SK-N-SH treated with all-trans-retinoic acid at 6 μM for 48 hours (cell line): Measurements from ENCODE around the gene CPZ.

ENCODE experiments used
- ATAC-seq: fragments of 200-7000 bp; cut with Tn5 transposase; 3 replicates; pipeline ENCODE4 v1.9.1; 2020; ENCODE audit warnings: mild to moderate bottlenecking, moderate library complexity
- ARNTL ChIP-seq: fragments of 450-650 bp; formaldehyde crosslinking; IDR thresholded peaks from 2 replicates; pipeline ENCODE4 v1.5.0; 2020; ENCODE audit warnings: low read depth, mild to moderate bottlenecking, moderate library complexity, borderline replicate concordance
- BACH2 ChIP-seq: fragments of 250-450 bp; sonication (Bioruptor Pico); IDR thresholded peaks from 2 replicates; pipeline ENCODE4 v1.9.0; 2021; ENCODE audit warnings: mild to moderate bottlenecking, borderline replicate concordance
- CSRNP3 ChIP-seq: fragments of 250-450 bp; sonication (Bioruptor Pico); IDR thresholded peaks from 2 replicates; pipeline ENCODE4 v1.5.1; 2021; ENCODE audit warnings: mild to moderate bottlenecking, moderate library complexity
- ESRRG ChIP-seq: fragments of 250-450 bp; sonication (Bioruptor Pico); IDR thresholded peaks from 2 replicates; pipeline ENCODE4 v1.6.1; 2021; ENCODE audit warnings: mild to moderate bottlenecking
- GLIS3 ChIP-seq: fragments of 250-450 bp; sonication (Bioruptor Pico); IDR thresholded peaks from 2 replicates; pipeline ENCODE4 v1.5.0; 2020; ENCODE audit warnings: mild to moderate bottlenecking, moderate library complexity
- ISL1 ChIP-seq: fragments of 250-450 bp; sonication (Bioruptor Pico); IDR thresholded peaks from 2 replicates; pipeline ENCODE4 v2.1.2; 2022; ENCODE audit warnings: mild to moderate bottlenecking, moderate library complexity
- OSR1 ChIP-seq: fragments of 250-450 bp; sonication (Bioruptor Pico); IDR thresholded peaks from 2 replicates; pipeline ENCODE4 v1.8.0; 2022; ENCODE audit warnings: moderate library complexity, mild to moderate bottlenecking, inconsistent platforms
- PATZ1 ChIP-seq: fragments of 250-450 bp; sonication (Bioruptor Pico); IDR thresholded peaks from 2 replicates; pipeline ENCODE4 v1.8.0; 2020; ENCODE audit warnings: mild to moderate bottlenecking, moderate library complexity, borderline replicate concordance
- POU6F1 ChIP-seq: fragments of 250-450 bp; sonication (Bioruptor Pico); IDR thresholded peaks from 2 replicates; pipeline ENCODE4 v1.8.0; 2021; ENCODE audit warnings: low read depth, mild to moderate bottlenecking, moderate library complexity, borderline replicate concordance
- PPARA ChIP-seq: fragments of 250-450 bp; sonication (Bioruptor Pico); IDR thresholded peaks from 2 replicates; pipeline ENCODE4 v1.5.0; 2020; ENCODE audit warnings: mild to moderate bottlenecking, borderline replicate concordance
- RARB ChIP-seq: fragments of 250-450 bp; sonication (Bioruptor Pico); IDR thresholded peaks from 2 replicates; pipeline ENCODE4 v1.8.0; 2021; ENCODE audit warnings: mild to moderate bottlenecking, moderate library complexity
- SNAI2 ChIP-seq: fragments of 250-450 bp; sonication (Bioruptor Pico); IDR thresholded peaks from 2 replicates; pipeline ENCODE4 v1.5.0; 2020; ENCODE audit warnings: mild to moderate bottlenecking, moderate library complexity
- TCF4 ChIP-seq: fragments of 250-450 bp; sonication (Bioruptor Pico); IDR thresholded peaks from 2 replicates; pipeline ENCODE4 v1.8.0; 2021; ENCODE audit warnings: mild to moderate bottlenecking, moderate library complexity, borderline replicate concordance
- TOX ChIP-seq: fragments of 250-450 bp; sonication (Bioruptor Pico); IDR thresholded peaks from 2 replicates; pipeline ENCODE4 v1.8.0; 2021; ENCODE audit warnings: mild to moderate bottlenecking, moderate library complexity, borderline replicate concordance
- ZC3H10 ChIP-seq: fragments of 250-450 bp; sonication (Bioruptor Pico); IDR thresholded peaks from 2 replicates; pipeline ENCODE4 v1.5.1; 2021; ENCODE audit warnings: mild to moderate bottlenecking, moderate library complexity
- ZFP3 ChIP-seq: fragments of 250-450 bp; sonication (Bioruptor Pico); IDR thresholded peaks from 2 replicates; pipeline ENCODE4 v1.5.0; 2020; ENCODE audit warnings: mild to moderate bottlenecking, moderate library complexity
- ZFP30 ChIP-seq: fragments of 450-650 bp; formaldehyde crosslinking; IDR thresholded peaks from 2 replicates; pipeline ENCODE4 v1.5.0; 2022; ENCODE audit warnings: mild to moderate bottlenecking, moderate library complexity
- ZNF565 ChIP-seq: fragments of 450-650 bp; formaldehyde crosslinking; conservative IDR thresholded peaks from 2 replicates; pipeline ENCODE4 v1.5.0; 2020; ENCODE audit warnings: low read depth, mild to moderate bottlenecking, moderate library complexity
- ZNF70 ChIP-seq: fragments of 450-650 bp; formaldehyde crosslinking; IDR thresholded peaks from 2 replicates; pipeline ENCODE4 v1.5.0; 2020; ENCODE audit warnings: mild to moderate bottlenecking, moderate library complexity
- ZNF8 ChIP-seq: fragments of 450-650 bp; formaldehyde crosslinking; IDR thresholded peaks from 2 replicates; pipeline ENCODE4 v1.5.0; 2020; ENCODE audit warnings: mild to moderate bottlenecking, moderate library complexity
- TF ChIP-seq, protein P1 (sequence below): fragments of 250-450 bp; sonication (Bioruptor Pico); IDR thresholded peaks from 2 replicates; pipeline ENCODE4 v1.5.1; 2020; ENCODE audit warnings: low read depth, mild to moderate bottlenecking, moderate library complexity
- TF ChIP-seq, protein P2 (sequence below): fragments of 250-450 bp; sonication (Bioruptor Pico); IDR thresholded peaks from 2 replicates; pipeline ENCODE4 v1.5.0; 2020; ENCODE audit warnings: mild to moderate bottlenecking, moderate library complexity

Gene CPZ

GRCh38 chr4:8600266-8600665, 7.7 kb downstream of the CPZ start:
- no peak for ATAC-seq
- TF ChIP-seq PATZ1 (CRISPR knock-in tag): no peak
- no peak for TF ChIP-seq POU6F1 (CRISPR knock-in tag)
- TF ChIP-seq GLIS3: no peak
- no peak for TF ChIP-seq RARB

DNA sequence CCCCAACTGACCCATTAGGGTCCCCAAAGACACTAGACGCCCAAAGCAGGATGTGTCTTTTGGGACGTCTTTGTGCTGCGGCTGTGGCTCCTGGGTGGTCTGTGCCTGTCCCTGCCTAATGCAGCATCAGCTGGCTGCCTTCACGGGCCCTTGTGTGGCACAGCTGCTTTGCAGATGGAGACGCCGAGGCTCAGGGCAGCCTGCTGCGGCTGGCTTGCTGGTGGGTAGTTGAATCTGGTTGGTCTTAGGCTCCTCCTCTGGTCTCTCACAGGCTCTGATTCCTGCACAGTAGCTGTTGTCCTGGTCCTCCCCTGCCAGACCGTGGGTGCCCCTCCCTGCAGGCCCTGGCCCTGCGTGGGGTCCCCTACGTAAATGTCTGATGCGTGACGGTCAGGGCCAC, 8.1 kb downstream of the CPZ start:
- TF ChIP-seq PPARA (CRISPR knock-in tag) (no peak), TOX (no peak), RARB (no peak), BACH2 (no peak), ZC3H10 (CRISPR knock-in tag) (no peak), ZNF565 (CRISPR knock-in tag) (no peak), PATZ1 (CRISPR knock-in tag) (no peak), ZNF70 (CRISPR knock-in tag) (no peak), ZFP3 (CRISPR knock-in tag) (no peak), GLIS3 (no peak)
- TF ChIP-seq, protein P1, sequence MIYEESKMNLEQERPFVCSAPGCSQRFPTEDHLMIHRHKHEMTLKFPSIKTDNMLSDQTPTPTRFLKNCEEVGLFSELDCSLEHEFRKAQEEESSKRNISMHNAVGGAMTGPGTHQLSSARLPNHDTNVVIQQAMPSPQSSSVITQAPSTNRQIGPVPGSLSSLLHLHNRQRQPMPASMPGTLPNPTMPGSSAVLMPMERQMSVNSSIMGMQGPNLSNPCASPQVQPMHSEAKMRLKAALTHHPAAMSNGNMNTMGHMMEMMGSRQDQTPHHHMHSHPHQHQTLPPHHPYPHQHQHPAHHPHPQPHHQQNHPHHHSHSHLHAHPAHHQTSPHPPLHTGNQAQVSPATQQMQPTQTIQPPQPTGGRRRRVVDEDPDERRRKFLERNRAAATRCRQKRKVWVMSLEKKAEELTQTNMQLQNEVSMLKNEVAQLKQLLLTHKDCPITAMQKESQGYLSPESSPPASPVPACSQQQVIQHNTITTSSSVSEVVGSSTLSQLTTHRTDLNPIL (CRISPR knock-in tag): no peak
- TF ChIP-seq, protein P2, sequence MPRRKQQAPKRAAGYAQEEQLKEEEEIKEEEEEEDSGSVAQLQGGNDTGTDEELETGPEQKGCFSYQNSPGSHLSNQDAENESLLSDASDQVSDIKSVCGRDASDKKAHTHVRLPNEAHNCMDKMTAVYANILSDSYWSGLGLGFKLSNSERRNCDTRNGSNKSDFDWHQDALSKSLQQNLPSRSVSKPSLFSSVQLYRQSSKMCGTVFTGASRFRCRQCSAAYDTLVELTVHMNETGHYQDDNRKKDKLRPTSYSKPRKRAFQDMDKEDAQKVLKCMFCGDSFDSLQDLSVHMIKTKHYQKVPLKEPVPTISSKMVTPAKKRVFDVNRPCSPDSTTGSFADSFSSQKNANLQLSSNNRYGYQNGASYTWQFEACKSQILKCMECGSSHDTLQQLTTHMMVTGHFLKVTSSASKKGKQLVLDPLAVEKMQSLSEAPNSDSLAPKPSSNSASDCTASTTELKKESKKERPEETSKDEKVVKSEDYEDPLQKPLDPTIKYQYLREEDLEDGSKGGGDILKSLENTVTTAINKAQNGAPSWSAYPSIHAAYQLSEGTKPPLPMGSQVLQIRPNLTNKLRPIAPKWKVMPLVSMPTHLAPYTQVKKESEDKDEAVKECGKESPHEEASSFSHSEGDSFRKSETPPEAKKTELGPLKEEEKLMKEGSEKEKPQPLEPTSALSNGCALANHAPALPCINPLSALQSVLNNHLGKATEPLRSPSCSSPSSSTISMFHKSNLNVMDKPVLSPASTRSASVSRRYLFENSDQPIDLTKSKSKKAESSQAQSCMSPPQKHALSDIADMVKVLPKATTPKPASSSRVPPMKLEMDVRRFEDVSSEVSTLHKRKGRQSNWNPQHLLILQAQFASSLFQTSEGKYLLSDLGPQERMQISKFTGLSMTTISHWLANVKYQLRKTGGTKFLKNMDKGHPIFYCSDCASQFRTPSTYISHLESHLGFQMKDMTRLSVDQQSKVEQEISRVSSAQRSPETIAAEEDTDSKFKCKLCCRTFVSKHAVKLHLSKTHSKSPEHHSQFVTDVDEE (CRISPR knock-in tag): no peak
- TF ChIP-seq, all 23 proteins: peak for 0
- ATAC-seq: no peak

- TF ChIP-seq ZC3H10 (CRISPR knock-in tag) (no peak), ESRRG (CRISPR knock-in tag) (no peak), PATZ1 (CRISPR knock-in tag) (no peak), ARNTL (CRISPR knock-in tag) (no peak), TOX (no peak), OSR1 (CRISPR knock-in tag) (no peak), ZFP30 (CRISPR knock-in tag) (no peak), CSRNP3 (no peak), ISL1 (no peak), ZNF565 (CRISPR knock-in tag) (no peak), ZNF8 (no peak), TCF4 (CRISPR knock-in tag) (no peak), SNAI2 (CRISPR knock-in tag) (no peak), BACH2 (no peak), ZFP3 (CRISPR knock-in tag) (no peak)
- TF ChIP-seq, protein P2 (CRISPR knock-in tag): no peak
- no peak for ATAC-seq
Measured at GRCh38 chr4:8601086-8601485, 8.5 kb downstream of the CPZ start.
